Adipose tissue (tissue), 3 donors: Measurements from ENCODE around the gene ATP11A. TPM values are rescaled to one million over a fixed set of nuclear protein-coding genes. Genes with fewer than 3 reads are reported as not detected.
A peak's percentile ranks its signal among the peaks of the same experiment; 100 is the strongest.

Experiments
- H3K27ac ChIP-seq: one replicate; pipeline ENCODE4 v1.5.1; 2013; ENCODE audit warnings: low read depth, low read length
- WGBS, 3 donors: extraction: QIAGEN DNeasy Blood & Tissue Kit; methylation state at CpG; one replicate each; pipeline ENCODE4 v1.1.7; 2013; 5-methylcytosine and 5-hydroxymethylcytosine counted together
- polyA plus RNA-seq, 3 donors: library from polyadenylated mRNA; stranded (reverse); fragments of 200-250 nt; gene quantifications; one replicate each; pipeline ENCODE4 v1.2.3, GENCODE V29; 2013
- donor health status: healthy with polysubstance abuse.
- donor health status: Bipolar disorder and iron deficiency.
- donor health status: healthy.

The ATP11A gene
- polyA plus RNA-seq, 3 donors, result 8.1 to 12.0 (median 9.9) TPM

DNA sequence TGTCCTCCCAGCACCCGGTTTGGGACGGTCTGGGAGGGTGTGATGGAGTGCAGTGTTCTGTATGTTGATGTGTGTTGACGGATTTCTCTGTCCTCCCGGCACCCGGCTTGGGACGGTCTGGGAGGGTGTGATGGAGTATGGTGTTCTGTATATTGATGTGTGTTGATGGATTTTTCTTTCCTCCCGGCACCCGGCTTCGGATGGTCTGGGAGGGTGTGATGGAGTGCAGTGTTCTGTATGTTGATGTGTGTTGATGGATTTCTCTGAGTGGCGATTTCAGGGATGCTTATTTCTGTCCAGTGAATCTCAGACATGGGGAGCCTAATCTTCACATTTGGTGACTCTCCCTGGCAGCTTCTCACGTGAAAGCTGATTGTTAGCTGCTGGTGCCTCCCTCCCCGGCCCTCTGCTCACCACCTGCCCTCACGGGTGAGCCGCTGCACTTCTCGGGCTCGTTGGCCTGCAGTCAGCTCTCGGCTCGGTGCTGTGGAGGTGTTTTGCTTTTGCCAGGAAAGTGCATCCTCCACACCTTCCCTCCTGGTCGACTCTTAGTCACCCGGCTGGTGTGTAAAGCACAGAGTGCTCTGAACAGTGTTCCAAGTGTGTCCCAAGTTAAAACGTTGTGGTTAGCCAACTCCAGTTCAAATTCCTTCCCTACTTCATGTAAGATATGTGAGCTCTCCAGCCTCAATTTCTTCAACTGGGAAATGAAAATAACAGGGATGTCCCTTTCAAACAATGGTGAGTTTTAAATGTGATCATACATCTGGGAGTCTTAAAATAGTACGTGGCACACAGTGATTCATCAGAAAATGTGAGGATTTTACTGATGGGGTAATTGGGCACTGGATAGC lies 54.6 kb downstream of the ATP11A start:
- WGBS, 3 donors, result 71 to 73% (median 72%) methylated on average over 22 of the region's 22 CpGs
- H3K27ac ChIP-seq, result no peak overlapping the region

DNA sequence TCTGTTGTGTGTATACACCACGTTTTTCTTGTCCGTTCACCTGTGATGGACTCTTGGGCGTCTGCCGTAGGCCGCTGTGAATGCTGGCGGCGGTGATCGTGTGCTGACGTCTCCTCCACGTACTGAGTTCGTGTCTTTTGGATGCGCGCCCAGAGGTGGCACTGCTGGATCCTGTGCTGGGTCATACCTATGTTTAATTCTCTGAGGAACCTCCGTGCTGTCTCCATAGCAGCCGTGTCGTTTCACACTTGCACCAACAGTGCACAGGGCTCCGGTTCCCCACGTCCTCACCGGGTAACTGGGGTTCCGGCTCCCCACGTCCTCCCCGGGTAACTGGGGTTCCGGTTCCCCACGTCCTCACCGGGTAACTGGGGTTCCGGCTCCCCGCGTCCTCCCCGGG lies 56.2 kb downstream of the ATP11A start:
- no peak overlapping the region for H3K27ac ChIP-seq
- 93 to 96% (median 95%) methylated on average over 29 of the region's 29 CpGs for WGBS, 3 donors

- WGBS, 3 donors, result 64 to 91% (median 82%) methylated on average over 9 of the region's 9 CpGs
- no peak overlapping the region for H3K27ac ChIP-seq
Measured at GRCh38 chr13:112747256-112747655, 57.4 kb downstream of the ATP11A start.

DNA sequence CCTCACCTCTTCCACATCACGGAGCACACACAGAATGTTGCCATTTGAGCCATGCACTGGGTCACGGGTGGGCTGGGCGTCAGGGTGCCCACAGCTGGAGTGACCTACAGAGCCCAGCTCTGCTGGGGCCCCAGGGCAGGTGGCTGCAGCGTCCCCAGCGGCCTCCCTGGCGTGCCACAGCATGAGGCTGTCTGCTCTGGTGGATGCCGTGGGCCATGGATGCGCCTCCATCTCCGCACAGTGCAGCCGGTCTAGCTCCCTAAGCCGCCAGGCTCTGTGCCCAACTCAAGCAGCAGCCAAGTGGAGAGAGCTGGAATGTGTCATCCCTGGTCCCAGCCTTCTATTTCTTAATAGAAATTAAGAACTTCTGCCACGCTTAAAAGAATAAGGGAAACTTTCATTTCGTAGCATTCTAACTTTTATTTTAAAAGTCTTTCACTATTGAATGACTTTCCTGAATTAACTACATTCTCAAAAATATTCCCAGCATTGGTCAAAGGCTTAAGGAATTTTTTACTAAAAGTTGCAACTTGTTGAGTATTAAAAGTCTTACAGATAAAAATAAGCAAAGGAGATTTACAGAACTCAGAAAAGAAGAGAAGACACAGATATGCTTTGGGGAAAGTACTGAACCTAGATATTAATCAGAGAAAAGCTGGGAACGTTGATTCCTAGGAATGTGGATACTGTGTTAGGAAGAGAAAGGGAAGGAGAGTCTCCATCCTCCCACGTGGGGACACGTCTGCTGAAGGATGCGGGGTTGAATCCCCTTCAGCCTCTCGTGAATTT lies 59.3 kb downstream of the ATP11A start:
- no peak overlapping the region for H3K27ac ChIP-seq
- 68 to 79% (median 74%) methylated on average over 18 of the region's 18 CpGs for WGBS, 3 donors

GRCh38 chr13:112750570-112750969 lies 60.7 kb downstream of the ATP11A start:
- WGBS, 3 donors, result 87 to 97% (median 93%) methylated on average over 10 of the region's 10 CpGs
- H3K27ac ChIP-seq, result no peak overlapping the region

- no peak overlapping the region for H3K27ac ChIP-seq
- 93 to 97% (median 95%) methylated on average over 7 of the region's 7 CpGs for WGBS, 3 donors
Measured at GRCh38 chr13:112751617-112752016, 61.8 kb downstream of the ATP11A start.

- H3K27ac ChIP-seq, result no peak overlapping the region
- 91 to 95% (median 94%) methylated on average over 19 to 20 of the region's 20 CpGs for WGBS, 3 donors
Measured at GRCh38 chr13:112752211-112752610, 62.4 kb downstream of the ATP11A start.

DNA sequence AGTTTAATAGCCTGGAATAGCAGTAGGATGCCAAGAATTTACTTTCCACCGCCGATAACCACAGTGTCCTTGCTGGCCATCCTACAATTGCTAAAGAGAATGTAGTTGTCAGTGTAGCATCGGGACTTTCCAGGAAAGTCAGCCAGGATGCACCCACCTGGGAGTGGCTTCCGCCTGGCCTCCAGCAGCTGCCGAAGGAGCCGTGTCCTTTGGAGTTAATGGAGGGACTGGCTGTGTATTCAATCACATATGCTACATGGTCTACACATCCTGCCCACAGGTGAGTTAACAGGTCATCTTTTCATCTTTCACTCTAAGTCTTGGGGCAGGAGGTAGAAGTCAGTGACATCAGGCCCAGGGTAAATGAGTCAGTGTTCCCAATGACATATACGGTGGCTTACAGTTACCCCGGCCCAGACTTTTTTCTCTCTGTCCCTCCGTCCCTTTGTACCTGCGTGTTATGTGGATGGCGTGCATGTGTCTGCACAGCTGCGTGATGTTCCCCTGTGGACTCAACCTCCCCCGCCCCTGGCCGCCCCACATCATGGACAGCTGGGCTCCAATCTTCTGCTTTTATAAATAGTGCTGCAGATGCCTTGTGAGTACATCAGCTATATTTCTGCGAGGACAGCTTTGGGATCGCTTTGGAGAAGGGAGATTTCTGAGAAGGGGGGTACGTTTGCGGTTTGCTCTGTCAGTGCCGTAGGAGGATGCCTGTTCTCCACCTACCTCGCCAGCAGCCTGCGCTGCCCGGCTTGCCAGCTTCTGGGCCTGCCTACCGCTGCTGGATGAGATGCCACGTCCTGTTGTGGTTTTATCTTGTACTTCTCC lies 63.1 kb downstream of the ATP11A start:
- peak overlapping the region; percentile 54 for H3K27ac ChIP-seq
- WGBS, 3 donors, result 67 to 85% (median 69%) methylated on average over 24 of the region's 24 CpGs

GRCh38 chr13:112753833-112754232 lies 64.0 kb downstream of the ATP11A start:
- H3K27ac ChIP-seq, result no peak overlapping the region
- WGBS, 3 donors, result 91% methylated on average over 16 of the region's 16 CpGs

GRCh38 chr13:112754281-112755025 lies 64.6 kb downstream of the ATP11A start:
- no peak overlapping the region for H3K27ac ChIP-seq
- WGBS, 3 donors, result 91 to 97% (median 96%) methylated on average over 28 to 29 of the region's 29 CpGs

DNA sequence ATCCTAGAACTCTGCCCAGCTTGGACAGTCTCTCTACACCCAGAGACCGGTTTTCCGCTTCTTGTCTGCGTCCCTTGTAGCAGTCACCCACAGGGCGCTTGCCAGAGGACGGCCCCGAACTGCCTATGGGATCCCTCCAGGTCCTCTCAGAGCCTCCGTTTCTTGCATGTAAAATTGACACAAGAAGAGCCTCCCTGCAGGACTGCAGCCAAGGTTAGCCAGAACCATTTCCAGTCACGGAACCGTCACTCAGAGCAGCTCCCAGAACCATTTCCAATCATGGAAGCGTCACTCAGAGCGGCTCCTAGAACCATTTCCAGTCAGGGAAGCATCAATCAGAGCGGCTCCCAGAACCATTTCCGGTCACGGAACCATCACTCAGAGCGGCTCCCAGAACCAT lies 65.5 kb downstream of the ATP11A start:
- 89 to 97% (median 91%) methylated on average over 15 of the region's 15 CpGs for WGBS, 3 donors
- H3K27ac ChIP-seq, result no peak overlapping the region

GRCh38 chr13:112756081-112756480 lies 66.2 kb downstream of the ATP11A start:
- WGBS, 3 donors, result 81 to 95% (median 88%) methylated on average over 7 of the region's 7 CpGs
- no peak overlapping the region for H3K27ac ChIP-seq

GRCh38 chr13:112756511-112756966 lies 66.7 kb downstream of the ATP11A start:
- no peak overlapping the region for H3K27ac ChIP-seq
- WGBS, 3 donors, result 89 to 94% (median 94%) methylated on average over 19 to 20 of the region's 20 CpGs

DNA sequence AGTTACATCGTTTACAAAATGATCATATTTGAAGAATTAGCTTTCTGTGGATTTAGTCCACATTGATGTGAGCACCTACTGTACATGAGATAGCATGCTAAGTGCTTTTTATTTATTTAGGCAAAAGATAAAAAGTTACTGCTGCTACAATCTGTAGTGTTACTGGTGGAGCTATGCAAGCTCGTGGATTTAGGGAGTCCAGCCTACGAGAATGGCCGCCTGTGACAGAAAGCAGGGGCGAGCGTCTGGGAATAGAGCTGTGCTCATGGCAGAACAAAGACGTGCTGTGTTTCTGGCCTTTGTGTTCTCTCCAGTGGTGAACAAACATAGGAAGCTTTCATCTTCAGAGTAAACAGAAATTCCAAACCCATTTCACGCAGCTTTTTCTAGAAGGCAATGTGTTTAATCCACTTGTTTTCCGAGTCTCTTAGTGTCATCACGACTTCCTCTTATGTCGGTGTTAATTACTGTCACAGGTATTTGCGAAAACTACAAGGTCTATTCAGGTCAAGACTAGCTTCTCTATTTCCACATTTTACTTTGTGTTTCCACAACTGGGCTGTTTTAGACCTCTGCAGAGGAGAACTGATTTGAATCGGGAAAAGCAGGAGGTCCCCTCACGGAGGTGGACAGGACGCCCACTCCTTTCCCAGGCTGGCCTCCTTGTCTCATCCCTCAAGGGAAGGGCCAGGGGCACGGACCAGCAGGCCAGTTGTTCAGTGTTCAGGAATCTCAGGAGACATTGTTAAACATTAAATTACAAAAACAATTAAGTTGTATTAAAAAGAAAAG lies 67.3 kb downstream of the ATP11A start:
- WGBS, 3 donors, result 60 to 79% (median 75%) methylated on average over 16 of the region's 16 CpGs
- H3K27ac ChIP-seq, result no peak overlapping the region

DNA sequence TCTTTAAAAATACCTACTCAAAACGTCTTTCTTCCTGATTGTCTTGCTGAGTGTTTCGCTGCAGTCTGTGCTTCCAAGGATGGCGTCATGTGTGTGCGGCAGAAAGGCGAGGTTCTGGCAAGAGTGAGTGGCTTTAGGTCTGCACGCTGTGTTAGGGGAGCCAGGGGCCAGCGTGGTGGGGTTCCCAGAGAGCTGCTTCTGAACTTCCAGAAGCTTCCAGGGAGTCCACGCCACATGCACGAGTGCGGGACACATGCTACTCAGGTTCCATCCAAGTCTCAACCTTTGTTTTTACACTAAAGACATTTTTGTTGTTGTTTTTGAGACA lies 67.9 kb downstream of the ATP11A start:
- WGBS, 3 donors, result 78 to 81% (median 78%) methylated on average over 10 of the region's 10 CpGs
- H3K27ac ChIP-seq, result no peak overlapping the region

GRCh38 chr13:112759053-112759452 lies 69.2 kb downstream of the ATP11A start:
- no peak overlapping the region for H3K27ac ChIP-seq
- WGBS, 3 donors, result 86 to 92% (median 90%) methylated on average over 9 of the region's 9 CpGs

DNA sequence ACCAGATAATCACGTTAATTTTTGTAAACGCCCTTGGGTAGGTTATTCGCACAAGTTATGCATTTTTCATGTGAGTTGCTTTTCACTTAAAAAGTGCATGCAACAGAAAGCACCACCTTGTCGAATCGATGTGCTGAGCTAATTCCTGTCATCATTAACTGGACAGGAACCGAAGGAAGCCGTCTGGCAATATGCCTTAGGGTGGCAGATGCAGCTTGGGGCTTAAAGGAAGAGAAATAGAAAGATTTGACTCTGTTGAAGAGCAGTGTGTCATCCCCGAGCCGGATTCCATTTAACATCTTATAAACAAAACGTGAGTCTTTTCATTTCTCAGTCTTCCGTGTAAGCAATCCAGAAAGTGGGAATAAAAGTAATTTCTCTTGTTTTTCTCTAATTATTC lies 70.0 kb downstream of the ATP11A start:
- no peak overlapping the region for H3K27ac ChIP-seq
- WGBS, 3 donors, result 85 to 88% (median 85%) methylated on average over 11 of the region's 11 CpGs
